ENCODE data around the gene PTPRT. TPM values are rescaled to one million over a fixed set of nuclear protein-coding genes. Genes with fewer than 3 reads are reported as not detected.

PTPRT gene
- 0.10 TPM for total RNA-seq
- long read RNA-seq = 0 reads

DNA sequence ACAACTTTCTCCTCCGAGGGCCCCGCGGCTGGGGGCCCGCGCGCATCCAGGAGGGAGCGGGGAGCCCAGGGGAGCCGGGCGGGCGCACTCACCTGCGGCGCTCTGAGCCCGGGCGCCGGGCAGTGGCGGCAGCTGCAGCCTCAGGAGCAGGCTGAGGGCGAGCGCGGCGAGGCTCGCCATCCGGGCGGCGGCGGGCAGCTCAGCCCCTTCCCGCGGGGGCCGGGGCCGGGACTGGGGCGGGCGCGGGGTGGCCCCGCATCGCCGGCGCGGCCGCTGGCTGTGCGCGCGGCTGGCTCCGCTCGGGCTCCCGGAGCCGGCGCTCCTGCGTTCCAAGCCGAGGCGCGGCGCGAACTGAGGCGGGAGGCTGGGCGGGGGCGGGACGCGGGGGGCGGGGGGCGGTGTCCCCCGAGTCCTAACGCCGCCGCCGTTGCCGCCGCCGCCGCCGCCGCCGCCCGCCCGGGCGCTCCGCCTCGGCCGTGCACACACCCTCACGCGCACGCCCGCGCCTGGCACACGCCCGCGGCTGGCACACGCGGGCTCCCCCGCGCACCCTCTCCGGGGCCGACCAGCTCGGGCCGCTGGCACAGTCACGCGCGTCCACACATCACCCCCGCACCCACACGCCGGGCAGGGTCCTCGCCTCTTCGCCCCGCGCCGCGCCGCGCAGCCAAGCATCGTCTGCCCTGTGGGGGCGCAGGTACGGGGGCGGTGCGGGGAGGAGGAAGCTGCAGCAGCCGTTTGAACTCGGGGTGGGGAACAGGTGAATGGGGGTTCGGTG lies at the start of gene PTPRT:
PTPRT (minus strand) TSS at position 353 of the 778 bp plus-strand sequence; CDS start at position 180, 173 bp downstream.
- ATAC-seq = no peak
- intact Hi-C loops (cut with micrococcal nuclease) = no loop called here
- no peak for DNase-seq

DNA sequence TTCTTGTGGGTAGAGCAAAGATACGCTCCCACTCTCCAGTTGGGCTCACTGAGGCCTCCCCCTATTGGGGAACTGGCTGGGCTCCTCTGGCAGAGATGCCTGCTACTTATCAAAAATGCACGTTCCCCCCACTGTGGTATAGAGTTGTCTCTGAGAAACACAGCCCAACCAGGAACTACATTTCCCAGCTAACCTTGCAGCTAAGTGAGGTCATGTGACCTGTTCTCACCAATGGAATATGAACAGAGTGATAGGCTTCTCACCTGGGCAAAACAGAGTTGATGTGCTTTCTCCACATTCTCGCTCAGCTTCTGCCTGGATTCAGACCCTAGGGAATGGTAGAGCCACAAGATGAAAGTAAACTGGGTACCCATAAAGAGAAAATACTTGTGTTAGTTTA lies 49.1 kb upstream of the PTPRT start:
- intact Hi-C loops (cut with micrococcal nuclease) = no loop called here
- ATAC-seq = no peak
- DNase-seq = no peak

DNA sequence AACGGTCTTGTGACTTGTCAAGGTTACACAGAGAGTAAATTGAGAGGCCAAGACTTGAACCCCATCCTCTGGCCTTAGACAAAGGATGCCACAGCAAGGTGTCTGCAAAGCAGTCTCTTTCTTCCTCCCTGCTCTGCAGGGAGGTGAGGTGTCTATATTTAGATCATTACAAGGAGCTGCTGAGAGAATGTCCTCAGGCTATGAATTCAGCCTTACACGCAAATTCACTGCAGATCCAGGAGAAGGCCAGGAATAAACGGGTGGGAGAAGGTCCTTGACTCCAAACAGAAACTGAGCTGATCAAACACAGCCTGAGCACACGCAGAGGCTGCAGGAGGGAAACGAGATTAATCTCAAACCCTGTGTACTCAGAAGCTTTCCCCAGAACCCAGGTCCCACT lies 48.6 kb upstream of the PTPRT start:
- ATAC-seq = no peak
- DNase-seq = no peak
- intact Hi-C loops (cut with micrococcal nuclease) = no loop called here

DNA sequence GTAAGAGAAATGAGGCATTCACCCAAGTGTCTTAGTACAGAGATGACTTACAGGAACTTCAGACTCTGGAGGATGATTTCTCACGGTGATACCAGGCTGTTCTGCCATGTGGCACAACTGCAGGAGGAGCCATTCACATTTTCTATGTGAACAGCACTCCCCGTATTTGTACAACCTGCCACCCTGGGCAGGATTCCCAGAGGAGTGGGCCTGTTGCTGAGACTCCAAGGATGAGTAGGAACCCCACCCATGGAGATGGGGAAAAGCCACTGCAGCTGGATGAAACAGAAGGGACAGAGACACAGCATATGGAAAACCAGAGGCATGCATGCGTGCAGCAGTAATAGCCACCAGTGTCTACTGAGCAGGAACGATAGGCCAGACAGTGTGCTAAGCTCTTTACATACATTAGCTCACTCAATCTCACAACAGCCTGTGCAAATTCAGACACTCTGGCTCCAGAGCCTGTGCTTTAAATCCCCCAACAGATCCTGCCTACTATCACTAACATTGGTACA lies 48.0 kb upstream of the PTPRT start:
- no peak for DNase-seq
- intact Hi-C loops (cut with micrococcal nuclease) = no loop called here
- no peak for ATAC-seq

DNA sequence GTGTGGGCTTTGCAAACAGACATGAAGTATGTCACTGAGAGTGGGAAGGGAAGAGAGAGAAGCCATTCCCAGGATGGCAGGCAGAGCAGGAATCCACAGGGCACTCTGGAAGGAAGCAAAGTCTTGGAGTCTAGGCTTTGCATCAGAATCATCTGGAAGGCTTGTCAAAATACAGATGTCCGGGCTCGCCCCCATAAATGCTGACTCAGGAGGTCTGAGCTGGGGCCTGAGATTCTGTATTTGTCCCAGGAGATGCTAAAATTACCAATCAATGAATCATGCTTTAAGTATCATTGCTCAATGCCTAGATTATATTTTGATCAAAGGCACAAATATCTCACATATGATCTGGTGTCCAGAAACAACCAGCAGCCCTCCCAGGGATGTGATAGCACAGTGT lies 46.3 kb upstream of the PTPRT start:
- ATAC-seq = no peak
- no peak for DNase-seq
- intact Hi-C loops (cut with micrococcal nuclease) = no loop called here

DNA sequence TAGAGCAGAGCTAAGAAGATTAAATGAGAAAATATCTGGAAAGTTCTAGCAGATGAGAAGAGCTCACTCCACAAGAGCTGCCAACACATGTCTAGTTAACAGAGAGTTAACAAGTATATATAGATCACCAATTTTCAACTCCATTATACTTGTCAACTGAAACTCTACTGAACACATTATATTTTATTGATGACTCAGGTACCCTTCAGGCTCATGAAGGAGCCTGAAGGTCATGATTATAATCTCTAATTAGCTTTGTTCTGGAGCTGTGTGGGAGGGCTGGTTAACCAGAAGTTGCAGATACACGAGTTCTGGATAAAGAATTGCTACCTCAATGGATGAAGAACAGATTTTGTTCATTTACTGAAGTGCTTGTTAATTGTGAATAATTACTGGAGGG lies 42.1 kb upstream of the PTPRT start:
- no peak for DNase-seq
- intact Hi-C loops (cut with micrococcal nuclease) = no loop called here
- no peak for ATAC-seq

DNA sequence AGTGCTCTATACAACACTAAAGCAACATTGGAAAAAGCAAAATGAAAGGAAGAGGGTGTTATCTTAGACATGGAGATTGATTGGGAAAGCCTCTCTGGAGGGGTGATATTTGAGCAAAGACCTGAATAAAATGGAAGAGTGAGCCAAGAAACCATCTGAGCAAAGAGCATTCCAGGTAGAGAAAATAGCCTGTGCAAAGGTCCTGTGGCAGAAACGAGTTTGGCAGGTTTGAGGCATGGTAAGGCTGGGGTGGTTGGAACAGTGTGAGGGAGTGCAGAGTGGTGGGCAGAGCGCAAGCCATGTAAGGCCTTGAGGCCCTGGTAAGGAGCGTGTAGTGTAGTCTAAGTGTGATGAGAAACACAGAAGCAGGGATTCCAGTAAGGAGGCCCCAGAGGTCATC lies 40.0 kb upstream of the PTPRT start:
- intact Hi-C loops (cut with micrococcal nuclease) = no loop called here
- no peak for ATAC-seq
- no peak for DNase-seq

DNA sequence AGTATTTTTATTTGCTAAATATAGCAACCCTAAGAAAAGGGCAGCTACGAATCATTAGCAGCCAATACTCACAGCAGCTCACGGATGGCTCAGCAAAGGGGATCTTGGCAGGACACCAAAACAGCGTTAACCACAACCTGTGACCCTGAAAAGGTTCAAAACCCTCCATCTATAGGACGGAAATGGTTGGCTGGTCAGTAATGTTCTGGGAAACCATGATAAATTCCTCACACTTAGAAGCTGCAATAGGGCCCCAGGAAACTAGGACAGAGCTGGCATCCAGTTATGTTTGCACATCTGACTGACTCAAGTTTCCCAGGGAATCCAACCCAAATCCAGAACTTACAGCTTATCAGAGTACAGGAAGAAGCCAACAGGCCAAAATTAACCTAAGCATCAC lies 30.9 kb upstream of the PTPRT start:
- ATAC-seq (peak; percentile 43), DNase-seq (no peak)
- intact Hi-C loops (cut with micrococcal nuclease) = no loop called here

DNA sequence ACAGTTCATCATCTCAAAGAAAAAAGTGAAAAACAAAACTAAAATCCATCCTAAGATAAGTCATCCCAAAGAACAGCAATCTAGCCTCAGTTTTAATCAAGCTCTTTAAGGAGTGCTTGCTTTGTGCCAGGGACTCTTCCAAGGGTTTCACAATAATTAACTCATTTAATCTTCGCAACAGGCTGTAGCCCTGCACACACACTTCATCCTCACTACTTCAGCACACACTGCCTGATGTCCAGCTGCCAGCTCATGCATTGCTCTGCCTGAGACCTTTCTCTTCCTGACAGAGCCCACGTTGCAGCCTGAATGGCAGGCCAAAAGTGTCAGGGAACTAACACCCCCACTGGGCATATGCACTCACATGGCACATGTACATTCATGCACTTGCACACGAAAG lies 21.2 kb upstream of the PTPRT start:
- intact Hi-C loops (cut with micrococcal nuclease) = no loop called here
- no peak for ATAC-seq
- DNase-seq = no peak

DNA sequence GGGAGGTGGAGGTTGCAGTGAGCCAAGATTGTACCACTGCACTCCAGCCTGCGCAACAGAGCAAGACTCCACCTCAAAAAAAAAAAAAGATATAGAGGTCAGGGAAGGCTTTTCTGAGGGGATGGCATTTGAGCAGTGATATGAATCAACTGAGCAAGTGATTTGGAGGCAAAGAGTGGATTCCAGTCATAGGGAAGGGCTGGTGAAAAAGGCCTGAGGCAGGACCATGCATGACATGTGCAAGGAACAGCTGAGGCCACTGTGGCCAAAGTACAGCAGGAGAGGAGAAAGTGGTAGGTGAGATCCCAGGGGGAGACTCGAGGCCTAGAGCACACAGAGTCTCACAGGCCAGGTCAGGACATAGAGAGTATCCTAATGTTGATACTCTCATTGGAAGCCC lies 20.1 kb upstream of the PTPRT start:
- ATAC-seq = no peak
- no peak for DNase-seq
- intact Hi-C loops (cut with micrococcal nuclease) = no loop called here

DNA sequence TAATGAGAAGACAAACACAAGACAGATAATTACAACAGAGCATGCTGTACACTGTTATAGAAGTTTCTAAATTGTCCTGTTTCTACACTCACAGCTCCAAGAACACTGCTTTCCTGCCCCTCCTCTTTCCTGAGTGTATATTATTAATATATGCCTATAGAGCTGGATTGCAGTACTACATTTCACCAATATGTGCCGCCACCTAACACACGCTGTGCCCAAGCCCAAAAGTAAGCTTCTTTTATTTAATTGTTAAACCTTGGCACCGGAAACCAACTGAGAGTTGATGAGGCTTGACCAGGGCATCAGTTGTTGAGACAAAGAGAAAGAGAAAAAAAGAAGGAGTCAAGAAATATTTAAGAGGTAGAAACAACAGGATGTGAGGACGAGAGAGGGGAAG lies 16.0 kb upstream of the PTPRT start:
- intact Hi-C loops (cut with micrococcal nuclease) = no loop called here
- DNase-seq (no peak), ATAC-seq (no peak)

DNA sequence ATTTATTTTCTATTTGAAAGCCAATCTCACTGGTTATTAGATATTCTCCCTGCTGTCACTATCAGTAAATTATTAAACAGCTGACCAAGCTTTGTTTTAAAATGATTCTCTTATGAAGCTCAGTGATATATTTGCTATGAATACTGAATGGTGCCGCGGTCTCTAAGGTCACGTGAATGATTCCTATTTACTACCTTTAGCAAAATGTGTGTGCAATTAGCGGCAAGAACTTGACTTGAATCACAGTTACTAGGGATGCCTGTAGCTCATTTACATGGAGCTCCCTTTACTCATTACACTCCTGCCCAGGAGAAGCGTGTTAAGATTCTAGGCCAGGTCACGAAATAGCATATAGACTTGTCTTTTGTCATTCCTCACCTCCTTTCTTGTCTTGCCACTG lies 12.4 kb upstream of the PTPRT start:
- no peak for DNase-seq
- intact Hi-C loops (cut with micrococcal nuclease) = no loop called here
- ATAC-seq = no peak

DNA sequence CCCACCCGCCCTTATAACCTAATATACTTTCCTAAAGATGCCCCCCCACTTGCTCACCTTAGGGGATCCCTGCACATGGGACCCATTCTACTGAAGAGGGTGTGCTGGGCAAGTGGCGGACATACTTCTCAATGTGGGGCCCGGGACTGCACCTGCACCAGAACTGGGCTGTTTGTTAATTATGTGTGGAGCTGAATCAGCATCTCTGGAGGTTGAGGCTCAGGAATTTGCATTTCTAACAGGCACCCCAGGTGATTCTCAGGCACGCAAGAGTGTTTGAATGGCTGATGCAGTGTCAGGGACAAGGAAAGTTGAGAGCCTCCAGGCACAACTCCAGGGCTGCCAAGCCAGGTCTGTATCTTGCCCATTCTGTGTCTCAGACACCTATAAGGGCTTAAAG lies 8.9 kb upstream of the PTPRT start:
- DNase-seq (no peak), ATAC-seq (no peak)
- intact Hi-C loops (cut with micrococcal nuclease) = no loop called here

DNA sequence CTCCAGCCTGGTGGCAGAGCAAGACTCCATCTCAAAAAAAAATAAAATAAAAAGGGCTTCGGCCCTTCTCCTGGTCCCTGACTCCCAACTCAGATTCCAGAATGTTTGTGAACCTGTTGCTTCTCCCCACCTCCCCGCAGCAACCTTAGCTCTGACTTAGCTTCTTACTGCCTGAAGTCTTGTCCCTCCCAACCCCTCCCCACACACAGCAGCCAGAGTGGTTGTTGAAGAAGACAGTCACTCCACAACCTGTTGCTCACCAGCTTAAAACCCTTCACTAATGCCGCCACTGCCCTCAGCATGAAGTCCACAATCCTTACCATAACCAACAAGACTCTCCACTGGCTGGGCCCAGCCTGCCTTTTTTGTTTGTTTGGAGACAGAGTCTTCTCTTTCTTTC lies 6.5 kb upstream of the PTPRT start:
- intact Hi-C loops (cut with micrococcal nuclease) = no loop called here
- ATAC-seq = no peak

DNA sequence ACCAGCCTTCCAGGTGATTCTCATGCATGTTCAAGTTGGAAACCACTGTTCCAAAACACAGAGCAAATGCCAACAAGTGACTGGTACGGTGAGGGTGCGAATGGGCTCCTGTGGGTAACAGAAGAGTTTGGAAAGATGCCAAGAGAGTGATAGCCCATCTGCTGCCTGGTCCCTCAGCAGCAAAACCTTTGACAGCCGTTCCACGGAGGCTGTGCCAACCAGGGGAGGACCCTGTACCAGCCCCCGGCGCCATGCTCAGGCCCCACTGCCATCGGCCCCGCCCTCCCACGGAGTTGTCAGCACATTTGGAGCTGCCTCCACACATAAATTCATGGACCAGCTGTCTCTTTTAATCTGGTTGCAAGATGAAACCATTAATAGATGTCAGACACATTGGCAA lies 4.4 kb upstream of the PTPRT start:
- ATAC-seq = no peak
- DNase-seq = no peak
- intact Hi-C loops (cut with micrococcal nuclease) = no loop called here

More for the DNA sequence above, 6.5 kb upstream of the PTPRT start:
- DNase-seq = no peak

DNA sequence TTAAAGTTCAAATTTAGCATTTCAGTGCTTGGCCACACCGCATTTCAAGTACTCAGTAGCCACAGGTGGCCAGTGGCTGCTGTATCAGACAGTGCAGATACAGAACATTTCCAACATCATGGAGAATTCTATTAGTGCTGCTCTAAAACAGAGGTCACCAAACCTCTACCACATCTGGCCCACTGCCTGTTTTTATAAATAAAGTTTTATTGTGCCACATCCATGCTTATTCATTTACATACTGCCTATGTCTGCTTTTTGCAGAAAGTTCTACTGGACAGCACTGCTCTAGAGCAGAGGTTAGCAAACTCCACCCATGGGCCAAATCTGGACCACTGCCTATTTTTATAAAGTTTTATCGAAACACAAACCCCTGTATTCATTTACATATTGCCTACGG lies 3.7 kb upstream of the PTPRT start:
- intact Hi-C loops (cut with micrococcal nuclease) = no loop called here
- no peak for DNase-seq

DNA sequence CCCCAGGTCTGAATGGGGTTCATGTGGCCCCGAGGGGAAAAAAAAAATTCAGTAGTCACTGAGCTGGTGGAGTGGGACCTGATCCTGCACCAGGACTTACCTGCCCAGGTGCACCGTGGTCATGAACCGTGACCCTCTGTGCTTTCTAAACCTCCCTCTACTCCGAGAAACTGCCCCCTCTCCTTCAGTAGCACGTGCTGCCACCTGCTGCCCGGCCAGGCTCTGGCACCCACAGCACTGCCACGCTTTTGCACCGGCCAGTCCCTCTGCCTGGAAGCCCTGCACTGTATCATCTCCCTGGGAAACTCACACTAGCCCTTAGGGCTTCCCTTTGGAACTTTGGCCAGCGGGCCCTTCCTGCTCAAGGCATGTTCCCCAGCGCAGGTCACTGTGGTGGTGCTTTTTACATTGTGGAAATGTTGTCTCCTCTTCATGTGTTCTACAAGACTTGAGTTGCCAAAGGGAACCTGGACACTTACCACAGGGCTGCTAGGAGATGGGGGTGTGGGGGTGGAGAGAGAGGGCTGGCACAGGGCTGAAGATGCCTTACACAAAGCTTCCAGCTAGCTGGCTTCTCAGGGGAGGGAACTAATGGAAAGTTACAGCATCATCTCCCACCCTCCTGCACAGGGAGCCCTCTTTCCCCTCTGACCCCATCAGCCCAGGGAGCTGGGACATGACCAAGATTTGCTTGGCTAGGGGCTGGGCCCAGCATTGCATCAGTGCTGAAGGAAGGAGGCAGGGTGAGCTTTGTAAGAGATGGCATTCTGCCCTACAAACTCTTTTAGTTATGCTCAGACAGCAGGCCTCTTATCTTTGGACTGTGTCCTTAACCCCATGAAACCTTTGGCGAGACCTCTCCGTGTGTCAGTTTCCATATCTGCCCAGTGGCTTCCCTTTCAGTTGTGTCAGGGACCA lies 2.5 kb upstream of the PTPRT start:
- DNase-seq (no peak), ATAC-seq (peak; percentile 49)
- intact Hi-C loops (cut with micrococcal nuclease) = no loop called here

More for the DNA sequence above, 3.7 kb upstream of the PTPRT start:
- ATAC-seq = no peak

DNA sequence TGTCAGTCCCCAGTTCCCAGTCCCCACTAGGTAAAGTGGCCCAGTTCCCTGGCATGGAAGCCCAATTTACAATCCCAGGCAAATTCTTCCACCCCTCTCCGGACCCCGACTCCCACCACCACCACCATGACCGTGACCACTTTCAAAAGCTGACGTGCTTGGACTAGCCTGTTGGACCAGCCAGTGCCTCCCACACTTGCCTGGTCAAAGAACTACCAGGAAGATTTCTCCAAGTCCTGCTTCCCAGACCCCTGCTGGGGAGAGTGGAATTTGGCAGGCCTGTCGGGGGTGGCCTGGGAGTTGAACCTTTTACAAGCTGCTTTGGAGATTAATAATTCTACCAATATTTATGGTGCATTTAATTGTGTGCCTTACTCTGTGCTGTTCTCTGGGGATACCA lies 1.4 kb upstream of the PTPRT start:
- intact Hi-C loops (cut with micrococcal nuclease) = no loop called here
- ATAC-seq = no peak

DNA sequence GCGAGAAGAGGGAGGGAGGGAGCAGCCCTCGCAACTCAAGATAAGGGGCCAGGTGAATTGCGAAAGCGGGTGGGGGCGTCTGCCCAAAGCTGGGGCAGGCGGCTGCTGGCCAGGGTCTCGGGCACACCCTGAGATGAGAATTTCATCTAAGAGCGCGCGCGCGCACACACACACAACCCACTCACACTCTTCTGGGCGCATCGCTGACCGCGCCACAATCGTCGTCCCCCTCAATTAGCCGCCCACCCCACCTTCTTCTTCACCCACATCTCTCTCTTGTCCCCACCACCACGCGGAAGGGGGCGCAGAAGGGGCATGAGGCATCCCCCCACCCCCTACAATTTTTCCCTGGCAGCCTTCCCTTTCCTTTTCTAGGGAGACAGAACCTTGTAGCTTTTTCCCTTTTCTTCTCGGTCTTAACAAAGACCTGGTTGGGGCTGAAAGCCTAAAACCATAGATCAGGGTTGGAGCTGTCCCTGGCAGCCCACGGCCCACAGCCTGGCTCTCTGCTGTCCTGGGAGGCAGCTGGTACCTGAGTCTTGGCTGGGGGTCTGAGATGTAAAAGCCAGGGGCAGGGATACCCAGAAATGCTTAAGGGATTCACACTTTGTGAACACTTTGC lies 737 bp upstream of the PTPRT start:
- DNase-seq (no peak), ATAC-seq (no peak)
- intact Hi-C loops (cut with micrococcal nuclease) = no loop called here

More for the DNA sequence above, 1.4 kb upstream of the PTPRT start:
- DNase-seq = no peak

Data from left ventricle myocardium superior (tissue), 1 donor.